Naive thymus-derived CD4-positive, alpha-beta T cell (primary cell): ENCODE data around the gene TMED10. TPM values are rescaled to one million over a fixed set of nuclear protein-coding genes. Genes with fewer than 3 reads are reported as not detected.

Experiments used
- ATAC-seq: fragments of 150-1000 bp; cut with Tn5 transposase; 2 replicates; pipeline ENCODE4 v1.10.0; 2021; ENCODE audit warnings: mild to moderate bottlenecking, moderate library complexity
- CTCF ChIA-PET: fragments of 350-600 bp; sonication (Branson Sonifier 250); formaldehyde crosslinking; loops from one replicate; lab custom pipeline; 2021; ENCODE audit warnings: antibody characterized with exemption; lab: Charles Lee
- POLR2A ChIA-PET: fragments of 350-600 bp; sonication (Branson Sonifier 250); formaldehyde crosslinking; loops from one replicate; lab custom pipeline; 2021; ENCODE audit warnings: antibody characterized with exemption, inconsistent platforms; lab: Charles Lee
- DNase-seq, 9 donors: peaks; one replicate each; pipeline versions ENCODE4 v3.0.0 to v3.0.0-alpha.2; 2020 to 2022; ENCODE audit warnings: mixed read lengths in 1 of 9
- H3K27ac ChIP-seq: one replicate; pipeline ENCODE4 v1.7.0; 2013; ENCODE audit warnings: mild to moderate bottlenecking, low read depth, low read length, moderate library complexity
- H3K27me3 ChIP-seq, 2 donors: one replicate each; pipeline ENCODE4 v1.7.0; 2013; ENCODE audit warnings: low read length in 2 of 2, mild to moderate bottlenecking in 2 of 2, moderate library complexity in 2 of 2; ENCODE audit not compliant: control insufficient read depth in 2 of 2, insufficient read depth in 2 of 2
- H3K36me3 ChIP-seq, 3 experiments: 1 replicate in 2 of 3; 2 replicates in 1 of 3; pipeline ENCODE4 v1.7.0; 2013; ENCODE audit warnings: low read length in 3 of 3, mild to moderate bottlenecking in 3 of 3, moderate library complexity in 1 of 3; ENCODE audit not compliant: insufficient read depth in 3 of 3, control insufficient read depth in 2 of 3
- H3K4me1 ChIP-seq, 2 donors: one replicate each; pipeline ENCODE4 v1.7.0; 2013; ENCODE audit warnings: low read length in 2 of 2, mild to moderate bottlenecking in 2 of 2, moderate library complexity in 1 of 2; ENCODE audit not compliant: control insufficient read depth in 2 of 2, insufficient read depth in 2 of 2
- H3K4me3 ChIP-seq: 2 replicates; pipeline ENCODE4 v1.7.0; 2013; ENCODE audit warnings: mild to moderate bottlenecking, low read length
- H3K9me3 ChIP-seq, 3 experiments: 1 replicate in 2 of 3; 2 replicates in 1 of 3; pipeline ENCODE4 v1.7.0; 2013; ENCODE audit warnings: low read length in 3 of 3; ENCODE audit not compliant: control insufficient read depth in 2 of 3
- H3K27ac Mint-ChIP-seq, 9 donors: one replicate each; pipeline ENCODE4 v1.8.0; 2020 to 2022; ENCODE audit warnings: mixed read lengths in 9 of 9, mild to moderate bottlenecking in 8 of 9, moderate library complexity in 5 of 9, inconsistent platforms in 2 of 9
- H3K27me3 Mint-ChIP-seq, 5 donors: one replicate each; pipeline ENCODE4 v1.8.0; 2021 to 2022; ENCODE audit warnings: mixed read lengths in 5 of 5, mild to moderate bottlenecking in 1 of 5
- H3K36me3 Mint-ChIP-seq, 5 donors: one replicate each; pipeline ENCODE4 v1.8.0; 2020 to 2022; ENCODE audit warnings: mixed read lengths in 5 of 5, mild to moderate bottlenecking in 3 of 5, inconsistent platforms in 1 of 5
- H3K4me1 Mint-ChIP-seq, 7 donors: one replicate each; pipeline ENCODE4 v1.8.0; 2020 to 2022; ENCODE audit warnings: mixed read lengths in 7 of 7, mild to moderate bottlenecking in 3 of 7, inconsistent platforms in 1 of 7
- H3K4me3 Mint-ChIP-seq, 10 donors: one replicate each; pipeline ENCODE4 v1.8.0; 2020 to 2022; ENCODE audit warnings: mild to moderate bottlenecking in 10 of 10, mixed read lengths in 10 of 10, moderate library complexity in 6 of 10, inconsistent platforms in 2 of 10
- H3K9me3 Mint-ChIP-seq, 11 donors: one replicate each; pipeline ENCODE4 v1.8.0; 2020 to 2022; ENCODE audit warnings: mixed read lengths in 11 of 11, mild to moderate bottlenecking in 4 of 11, inconsistent platforms in 1 of 11, moderate library complexity in 1 of 11
- intact Hi-C, 2 donors: fragments of 100-400 bp; cut with micrococcal nuclease; formaldehyde crosslinking; loops; one replicate each; pipeline ENCODE4 v1.15.1; 2023
- polyA plus RNA-seq, 2 donors: library from polyadenylated mRNA; unstranded; fragments of 300-500 nt; fragmentation: Illumina TruSeq; gene quantifications; one replicate each; pipeline ENCODE4 v1.2.3, GENCODE V29; 2021
- total RNA-seq, 6 experiments: library from RNA in 5 of 6; stranded (reverse) in 5 of 6; gene quantifications; 1 replicate in 5 of 6; 2 replicates in 1 of 6; pipeline ENCODE4 v1.2.3 and lab custom pipeline; 2021 to 2026

The TMED10 gene
- total and polyA plus RNA-seq, 7 experiments from 2014 or later: 155 to 245 (median 179) TPM

GRCh38 chr14:75126679-75127473, 49.5 kb downstream of the TMED10 start, which contains the start of gene NEK9:
TSS of gene NEK9 (minus strand) at chr14:75127048. CDS start at chr14:75126921, 127 bp downstream.
- H3K36me3 Mint-ChIP-seq: peaks cover 0 to 16% (median 4%) of the 10 kb centered on the region in 5 donors
- no peaks in the 10 kb centered on the region for H3K36me3 ChIP-seq
- H3K27ac ChIP-seq: peak within 1 kb of the TSS; percentile 89
- ChIA-PET CTCF (interaction anchor here (0.5 to 2.5 kb wide), 3 partner anchors 134 to 179 kb away, joined by 3 to 8 read pairs (median 5); no protein-coding TSS in a partner anchor), POLR2A (interaction anchor here (0.6 to 3.5 kb wide), 13 partner anchors 10 to 1275 kb away, joined by 3 to 27 read pairs (median 3); partner anchors contain the start of genes ERG28, PTGR2 and TTLL5)
- no peaks in the 10 kb centered on the region for H3K27me3 Mint-ChIP-seq
- peaks cover 22 to 29% of the 10 kb centered on the region in 2 donors for H3K4me1 ChIP-seq
- DNase-seq: peak; percentile 78 to 91 (median 87)
- peak; percentile 92 for ATAC-seq
- peak within 1 kb of the TSS; percentile 87 to 99 (median 96) for H3K4me3 Mint-ChIP-seq
- no peaks in the 10 kb centered on the region for H3K9me3 ChIP-seq
- peak within 1 kb of the TSS; percentile 95 to 98 (median 98) for H3K27ac Mint-ChIP-seq
- intact Hi-C loops: loop anchor here (1.0 to 5.0 kb wide), 9 partner anchors 49 to 860 kb away; partner anchors contain the start of genes ERG28 (in 2 of the 2), TMED10 (in 2 of the 2), TTLL5 (in 2 of the 2) and EIF2B2 (in 1 of the 2)
- H3K27me3 ChIP-seq: no peaks in the 10 kb centered on the region
- H3K4me1 Mint-ChIP-seq: peaks cover 36 to 48% (median 44%) of the 10 kb centered on the region in 7 donors
- peak within 1 kb of the TSS; percentile 87 for H3K4me3 ChIP-seq
- H3K9me3 Mint-ChIP-seq: no peaks in the 10 kb centered on the region

- Histone ChIP-seq H3K36me3 (no peaks in the 10 kb centered on the region), H3K27ac (peak overlapping the region; percentile 89), H3K27me3 (no peaks in the 10 kb centered on the region), H3K4me3 (peak overlapping the region; percentile 87), H3K4me1 (peaks cover 22 to 29% of the 10 kb centered on the region in 2 donors), H3K9me3 (no peaks in the 10 kb centered on the region)
- H3K27me3 Mint-ChIP-seq: no peaks in the 10 kb centered on the region
- intact Hi-C loops: loop anchor here (1.0 to 5.0 kb wide), 6 partner anchors 121 to 861 kb away; partner anchors contain the start of genes ERG28 (in 2 of the 2), TTLL5 (in 2 of the 2), EIF2B2 (in 1 of the 2) and IFT43 (in 1 of the 2)
- H3K4me1 Mint-ChIP-seq: peaks cover 36 to 52% (median 46%) of the 10 kb centered on the region in 7 donors
- no peaks in the 10 kb centered on the region for H3K9me3 Mint-ChIP-seq
- peak in 3 of 9 donors; percentile 22 to 54 (median 37) for DNase-seq
- POLR2A ChIA-PET: interaction anchor here (0.5 to 3.5 kb wide), 11 partner anchors 9 to 1274 kb away, joined by 3 to 27 read pairs (median 3); partner anchors contain the start of gene PTGR2
- CTCF ChIA-PET: interaction anchor here (0.6 to 2.5 kb wide), 2 partner anchors 37 to 169 kb away, joined by 3 to 8 read pairs; no protein-coding TSS in a partner anchor
- H3K27ac Mint-ChIP-seq: peak overlapping the region; percentile 90 to 98 (median 97)
- peak overlapping the region; percentile 87 to 97 (median 96) for H3K4me3 Mint-ChIP-seq
- ATAC-seq: peak; percentile 44
- peaks cover 0 to 17% (median 9%) of the 10 kb centered on the region in 5 donors for H3K36me3 Mint-ChIP-seq
Observed at GRCh38 chr14:75126121-75126544, 50.3 kb downstream of the TMED10 start.

GRCh38 chr14:75125617-75126016, 50.8 kb downstream of the TMED10 start:
- Mint-ChIP-seq H3K36me3 (peaks cover 0 to 17% (median 10%) of the 10 kb centered on the region in 5 donors), H3K4me3 (peak overlapping the region; percentile 87 to 97 (median 96)), H3K4me1 (peaks cover 36 to 54% (median 48%) of the 10 kb centered on the region in 7 donors), H3K27ac (peak overlapping the region; percentile 90 to 98 (median 97)), H3K27me3 (no peaks in the 10 kb centered on the region), H3K9me3 (no peaks in the 10 kb centered on the region)
- Histone ChIP-seq H3K9me3 (no peaks in the 10 kb centered on the region), H3K27ac (peak overlapping the region; percentile 89), H3K4me1 (peaks cover 22 to 29% of the 10 kb centered on the region in 2 donors), H3K36me3 (peaks cover 0 to 2% (median 0%) of the 10 kb centered on the region in 3 experiments), H3K4me3 (peak overlapping the region; percentile 87), H3K27me3 (no peaks in the 10 kb centered on the region)
- ChIA-PET CTCF (interaction anchor here (0.6 to 2.5 kb wide), 4 partner anchors 37 to 245 kb away, joined by 3 to 8 read pairs (median 4); no protein-coding TSS in a partner anchor), POLR2A (interaction anchor here (0.6 to 3.5 kb wide), 6 partner anchors 8 to 537 kb away, joined by 3 to 27 read pairs (median 3); no protein-coding TSS in a partner anchor)
- no peak for DNase-seq
- intact Hi-C loops: loop anchor here (1.0 to 5.0 kb wide), 6 partner anchors 122 to 862 kb away; partner anchors contain the start of genes ERG28 (in 2 of the 2), TTLL5 (in 2 of the 2), EIF2B2 (in 1 of the 2) and IFT43 (in 1 of the 2)
- no peak for ATAC-seq

- Mint-ChIP-seq H3K36me3 (peaks cover 0 to 20% (median 10%) of the 10 kb centered on the region in 5 donors), H3K9me3 (no peaks in the 10 kb centered on the region), H3K4me1 (peaks cover 36 to 56% (median 50%) of the 10 kb centered on the region in 7 donors), H3K27me3 (no peaks in the 10 kb centered on the region), H3K27ac (peak overlapping the region in 7 of 9 donors; percentile 9 to 95 (median 44)), H3K4me3 (peak overlapping the region in 7 of 10 donors; percentile 0 to 75 (median 13))
- Histone ChIP-seq H3K27me3 (no peaks in the 10 kb centered on the region), H3K36me3 (peaks cover 4 to 16% (median 8%) of the 10 kb centered on the region in 3 experiments), H3K27ac (peak overlapping the region; percentile 18), H3K9me3 (no peaks in the 10 kb centered on the region), H3K4me1 (peaks cover 22 to 29% of the 10 kb centered on the region in 2 donors), H3K4me3 (no peak overlapping the region)
- ChIA-PET CTCF (interaction anchor here (0.7 kb wide), 3 partner anchors 27 to 400 kb away, joined by 3 to 4 read pairs (median 3); no protein-coding TSS in a partner anchor), POLR2A (interaction anchor here (0.6 kb wide), 1 partner anchor 131 kb away, joined by 3 read pairs; no protein-coding TSS in a partner anchor)
- intact Hi-C loops: no loop called here
- ATAC-seq: no peak
- DNase-seq: peak in 1 of 9 donors; percentile 16
Observed at GRCh38 chr14:75123991-75124390, 52.4 kb downstream of the TMED10 start.

- Mint-ChIP-seq H3K27ac (peak overlapping the region in 2 of 9 donors; percentile 13 to 71), H3K4me1 (peaks cover 23 to 46% (median 35%) of the 10 kb centered on the region in 7 donors), H3K36me3 (peaks cover 5 to 35% (median 20%) of the 10 kb centered on the region in 5 donors), H3K4me3 (no peak overlapping the region), H3K9me3 (no peaks in the 10 kb centered on the region), H3K27me3 (no peaks in the 10 kb centered on the region)
- Histone ChIP-seq H3K4me1 (peaks cover 22 to 26% of the 10 kb centered on the region in 2 donors), H3K27me3 (no peaks in the 10 kb centered on the region), H3K4me3 (no peak overlapping the region), H3K9me3 (no peaks in the 10 kb centered on the region), H3K36me3 (peaks cover 10 to 37% (median 18%) of the 10 kb centered on the region in 3 experiments), H3K27ac (no peak overlapping the region)
- ChIA-PET CTCF (no interaction called here), POLR2A (no interaction called here)
- ATAC-seq (no peak), DNase-seq (no peak)
- intact Hi-C loops: no loop called here
Observed at GRCh38 chr14:75121552-75121951, 54.9 kb downstream of the TMED10 start.
